SK-N-SH (cell line): ENCODE data around the gene CHMP2B.

Experiments
- CTCF ChIP-seq: fragments of 200-600 bp; sonication (generic); IDR thresholded peaks from 2 replicates; pipeline ENCODE4 v1.6.1; 2017; ENCODE audit warnings: antibody characterized with exemption, mild to moderate bottlenecking, moderate library complexity
- EZH2phosphoT487 ChIP-seq: fragments of 200-600 bp; sonication (generic); IDR thresholded peaks from 2 replicates; pipeline ENCODE4 v1.6.1; 2017; ENCODE audit warnings: low read depth, mixed run types, mild to moderate bottlenecking, antibody characterized with exemption, moderate library complexity, borderline replicate concordance
- JUND ChIP-seq: IDR thresholded peaks from 2 replicates; pipeline ENCODE4 v1.4.0; 2012
- MAX ChIP-seq: IDR thresholded peaks from 2 replicates; pipeline ENCODE4 v1.4.0; 2012; ENCODE audit warnings: low read depth
- POLR2AphosphoS5 ChIP-seq: IDR thresholded peaks from 2 replicates; pipeline ENCODE4 v1.6.1; 2012; ENCODE audit warnings: low read depth, low read length
- RAD21 ChIP-seq: IDR thresholded peaks from 2 replicates; pipeline ENCODE4 v1.6.1; 2012; ENCODE audit warnings: mild to moderate bottlenecking, low read length
- TCF12 ChIP-seq: IDR thresholded peaks from 2 replicates; pipeline ENCODE4 v1.4.0; 2012
- ZBTB33 ChIP-seq: IDR thresholded peaks from 2 replicates; pipeline ENCODE4 v1.4.0; 2012; ENCODE audit warnings: low read depth, borderline replicate concordance

GRCh38 chr3:87261925-87262324 is 34.8 kb downstream of the CHMP2B start:
- TF ChIP-seq CTCF (no peak), ZBTB33 (no peak), EZH2phosphoT487 (no peak), TCF12 (no peak), RAD21 (no peak), POLR2AphosphoS5 (no peak), JUND (no peak), MAX (no peak)
